Activated CD4-positive, alpha-beta T cell treated with anti-CD3 and anti-CD28 coated beads for 36 hours (primary cell): Measurements from ENCODE around the gene OR52E2. TPM values are rescaled to one million over a fixed set of nuclear protein-coding genes. Genes with fewer than 3 reads are reported as not detected.

Experiments used
- ATAC-seq: fragments of 200-7000 bp; cut with Tn5 transposase; one replicate; pipeline ENCODE4 v1.10.0; 2021; ENCODE audit warnings: mild to moderate bottlenecking, moderate library complexity
- CTCF ChIA-PET: fragments of 350-600 bp; sonication (Branson Sonifier 250); formaldehyde crosslinking; loops from one replicate; lab custom pipeline; 2021; ENCODE audit warnings: antibody characterized with exemption; lab: Charles Lee
- POLR2A ChIA-PET: fragments of 350-600 bp; sonication (Branson Sonifier 250); formaldehyde crosslinking; loops from one replicate; lab custom pipeline; 2021; ENCODE audit warnings: antibody characterized with exemption, inconsistent platforms; lab: Charles Lee
- DNase-seq: peaks from one replicate; pipeline ENCODE4 v3.0.0-alpha.2; 2020
- H3K27ac Mint-ChIP-seq: one replicate; pipeline ENCODE4 v1.8.0; 2021; ENCODE audit warnings: mixed read lengths
- H3K27me3 Mint-ChIP-seq: one replicate; pipeline ENCODE4 v1.8.0; 2021; ENCODE audit warnings: mixed read lengths
- H3K36me3 Mint-ChIP-seq: one replicate; pipeline ENCODE4 v1.8.0; 2021; ENCODE audit warnings: low read depth, mixed read lengths
- H3K4me1 Mint-ChIP-seq: one replicate; pipeline ENCODE4 v1.8.0; 2021; ENCODE audit warnings: mixed read lengths
- H3K4me3 Mint-ChIP-seq: one replicate; pipeline ENCODE4 v1.8.0; 2021; ENCODE audit warnings: mild to moderate bottlenecking, moderate library complexity, mixed read lengths
- H3K9me3 Mint-ChIP-seq: one replicate; pipeline ENCODE4 v1.8.0; 2021; ENCODE audit warnings: low read depth, mixed read lengths
- intact Hi-C, 2 experiments: fragments of 100-400 bp; cut with DNase I in 1 of 2; cut with micrococcal nuclease in 1 of 2; formaldehyde crosslinking; loops; one replicate each; pipeline versions ENCODE4 v1.14.2 to v1.15.1; 2022 to 2024; cut with DNase I, micrococcal nuclease
- total RNA-seq, 2 experiments: library from RNA; stranded (reverse); gene quantifications; one replicate each; pipeline ENCODE4 v1.2.3, GENCODE V29; 2021

Gene OR52E2
- not detected for total RNA-seq

DNA sequence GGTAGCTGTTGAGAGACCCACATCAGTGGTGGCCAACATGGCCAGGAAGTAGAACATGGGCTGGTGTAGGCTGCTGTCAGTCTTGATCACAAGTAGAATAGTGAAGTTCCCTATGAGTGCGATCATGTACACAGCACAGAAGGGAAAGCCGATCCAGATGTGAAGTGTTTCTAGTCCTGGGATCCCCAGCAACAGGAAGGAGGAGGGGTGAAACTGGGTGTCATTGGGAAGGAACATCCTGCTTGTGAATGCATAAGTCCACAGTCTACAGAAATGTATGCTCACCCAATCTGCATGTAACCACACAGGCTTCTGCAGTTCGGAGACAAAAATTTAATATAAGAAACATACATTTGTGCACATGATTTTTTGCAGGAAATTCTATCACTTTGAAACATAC is at the start of gene OR52E2:
OR52E2 (minus strand) TSS at position 237 of the 400 bp plus-strand sequence; CDS start at position 237, 0 bp downstream.
- CTCF ChIA-PET: no interaction called here
- peaks cover 8% of the 10 kb centered on the region for H3K27me3 Mint-ChIP-seq
- H3K27ac Mint-ChIP-seq: no peak within 1 kb of the TSS
- ATAC-seq: no peak
- H3K36me3 Mint-ChIP-seq: no peaks in the 10 kb centered on the region
- no peak within 1 kb of the TSS for H3K4me3 Mint-ChIP-seq
- intact Hi-C loops: no loop called here
- POLR2A ChIA-PET: no interaction called here
- no peaks in the 10 kb centered on the region for H3K4me1 Mint-ChIP-seq
- no peak for DNase-seq
- no peaks in the 10 kb centered on the region for H3K9me3 Mint-ChIP-seq

DNA sequence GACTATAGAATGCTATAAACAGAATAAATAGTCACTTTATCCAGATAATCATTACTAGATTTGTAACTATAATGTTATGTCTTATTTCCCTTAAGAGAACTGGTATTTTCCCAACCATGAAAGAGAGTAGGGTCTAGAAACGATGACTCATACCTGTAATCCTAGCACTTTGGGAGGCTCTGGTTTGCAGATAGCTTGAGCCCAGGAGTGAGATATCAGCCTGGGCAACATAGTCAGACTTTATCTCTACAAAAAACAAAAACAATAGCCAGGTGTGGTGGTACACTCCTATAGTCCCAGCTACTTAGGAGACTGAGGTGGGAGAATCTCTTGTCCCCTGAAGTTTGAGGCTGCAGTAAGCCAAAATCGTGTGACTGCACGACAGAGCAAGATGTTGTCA is 47.9 kb upstream of the OR52E2 start:
- ATAC-seq: no peak
- POLR2A ChIA-PET: no interaction called here
- peaks cover 3% of the 10 kb centered on the region for H3K27me3 Mint-ChIP-seq

DNA sequence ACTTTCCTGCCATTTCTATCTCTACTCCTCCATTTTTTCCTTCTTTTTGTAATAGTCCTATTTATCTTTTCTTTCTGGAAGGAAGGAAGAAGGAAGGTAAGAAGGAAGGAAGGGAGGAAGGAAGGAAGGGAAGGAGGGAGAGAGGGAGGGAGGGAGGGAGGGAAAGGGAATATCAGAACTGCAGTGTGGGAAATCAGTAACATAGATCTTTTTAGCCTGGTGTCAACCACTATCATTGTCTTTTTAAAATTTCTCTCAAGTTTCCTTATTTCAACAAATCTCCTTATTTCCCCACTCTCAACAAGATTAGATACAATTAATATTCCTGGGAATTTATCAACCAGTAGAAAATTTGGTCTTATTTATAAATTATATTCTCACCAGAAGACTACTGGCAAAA is 43.6 kb upstream of the OR52E2 start:
- no peak overlapping the region for H3K27ac Mint-ChIP-seq
- H3K4me1 Mint-ChIP-seq: no peaks in the 10 kb centered on the region
- no peaks in the 10 kb centered on the region for H3K9me3 Mint-ChIP-seq
- no peak overlapping the region for H3K4me3 Mint-ChIP-seq
- intact Hi-C loops: no loop called here
- H3K36me3 Mint-ChIP-seq: no peaks in the 10 kb centered on the region
- CTCF ChIA-PET: interaction anchor here (1.2 kb wide), 1 partner anchor 22 kb away, joined by 3 read pairs; no protein-coding TSS in a partner anchor
- no peak for DNase-seq
- ATAC-seq: no peak
- POLR2A ChIA-PET: no interaction called here
- peaks cover 6% of the 10 kb centered on the region for H3K27me3 Mint-ChIP-seq

More for the DNA sequence above, 47.9 kb upstream of the OR52E2 start:
- H3K36me3 Mint-ChIP-seq: no peaks in the 10 kb centered on the region
- no peaks in the 10 kb centered on the region for H3K9me3 Mint-ChIP-seq
- no peak for DNase-seq
- CTCF ChIA-PET: no interaction called here
- no peak overlapping the region for H3K4me3 Mint-ChIP-seq
- H3K4me1 Mint-ChIP-seq: no peaks in the 10 kb centered on the region
- H3K27ac Mint-ChIP-seq: no peak overlapping the region
- intact Hi-C loops: no loop called here

DNA sequence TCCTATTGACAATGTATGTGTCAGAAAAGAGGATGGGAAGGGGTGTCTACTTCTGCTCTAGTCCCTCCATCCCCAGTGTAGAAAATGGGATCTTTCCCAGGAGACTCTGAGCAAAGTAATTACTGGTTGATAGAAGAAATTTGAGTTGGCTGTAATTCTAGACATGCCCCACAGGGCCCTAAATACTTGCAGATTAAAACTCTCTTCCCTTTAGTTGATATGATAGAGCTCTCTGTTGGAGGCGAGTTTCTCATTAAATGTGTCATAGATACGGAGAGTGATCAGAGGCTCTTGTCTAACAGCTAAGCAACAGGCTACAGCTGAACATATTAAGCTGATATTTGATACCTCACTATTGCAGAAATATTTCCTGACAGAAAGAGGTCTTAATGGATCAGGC is 42.8 kb upstream of the OR52E2 start:
- Mint-ChIP-seq H3K27ac (no peak overlapping the region), H3K9me3 (no peaks in the 10 kb centered on the region), H3K4me1 (no peaks in the 10 kb centered on the region), H3K36me3 (no peaks in the 10 kb centered on the region), H3K4me3 (no peak overlapping the region), H3K27me3 (peaks cover 4% of the 10 kb centered on the region)
- DNase-seq (no peak), ATAC-seq (no peak)
- CTCF ChIA-PET: no interaction called here
- POLR2A ChIA-PET: no interaction called here
- intact Hi-C loops: no loop called here

DNA sequence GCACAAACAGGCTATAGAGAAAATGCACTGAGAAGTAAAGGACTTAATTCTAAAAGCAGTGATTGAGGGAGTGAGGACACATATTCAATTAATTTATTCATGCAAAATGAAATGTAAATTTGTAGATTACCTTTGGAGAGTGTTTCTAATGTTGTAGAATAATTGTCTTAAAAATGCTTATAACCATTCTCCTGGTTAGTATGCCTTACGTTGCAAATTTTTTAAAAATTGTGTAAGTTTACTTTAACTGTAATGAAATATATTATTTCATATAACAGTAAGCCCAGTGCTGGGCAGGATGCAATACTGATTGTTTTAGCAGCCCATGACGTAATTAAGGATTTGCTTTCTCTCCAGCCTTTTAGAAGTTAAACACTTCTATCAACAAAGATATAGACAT is 36.6 kb upstream of the OR52E2 start:
- no peaks in the 10 kb centered on the region for H3K36me3 Mint-ChIP-seq
- ATAC-seq (no peak), DNase-seq (no peak)
- POLR2A ChIA-PET: no interaction called here
- no peak overlapping the region for H3K4me3 Mint-ChIP-seq
- CTCF ChIA-PET: no interaction called here
- H3K27ac Mint-ChIP-seq: no peak overlapping the region
- no peaks in the 10 kb centered on the region for H3K9me3 Mint-ChIP-seq
- peaks cover 7% of the 10 kb centered on the region for H3K27me3 Mint-ChIP-seq
- H3K4me1 Mint-ChIP-seq: no peaks in the 10 kb centered on the region
- intact Hi-C loops: no loop called here

DNA sequence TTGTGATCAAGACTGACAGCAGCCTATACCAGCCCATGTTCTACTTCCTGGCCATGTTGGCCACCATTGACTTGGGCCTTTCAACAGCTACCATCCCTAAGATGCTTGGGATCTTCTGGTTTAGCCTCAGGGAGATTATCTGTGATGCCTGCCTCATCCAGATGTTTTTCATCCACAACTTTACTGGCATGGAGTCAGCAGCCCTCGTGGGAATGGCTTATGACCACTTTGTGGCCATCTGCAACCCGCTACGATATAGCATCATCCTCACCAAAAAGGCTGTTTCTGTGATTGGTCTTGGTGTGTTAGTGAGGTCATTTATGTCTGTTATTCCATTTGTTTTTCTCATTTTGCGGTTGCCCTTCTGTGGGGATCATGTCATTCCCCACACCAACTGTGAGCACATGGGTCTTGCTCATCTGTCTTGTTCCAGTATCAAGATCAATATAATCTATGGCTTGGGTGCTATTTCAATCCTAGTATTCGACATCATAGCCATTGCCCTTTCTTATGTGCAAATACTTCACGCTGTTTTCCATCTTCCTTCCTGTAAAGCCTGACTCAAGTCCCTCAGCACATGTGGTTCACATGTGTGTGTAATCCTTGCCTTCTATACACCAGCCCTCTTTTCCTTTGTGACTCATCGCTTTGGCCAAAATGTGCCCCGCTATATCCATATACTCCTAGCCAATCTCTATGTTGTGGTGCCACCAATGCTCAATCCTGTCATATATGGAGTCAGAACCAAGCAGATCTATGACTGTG is 33.6 kb upstream of the OR52E2 start:
- H3K36me3 Mint-ChIP-seq: no peaks in the 10 kb centered on the region
- no peak overlapping the region for H3K4me3 Mint-ChIP-seq
- no peaks in the 10 kb centered on the region for H3K9me3 Mint-ChIP-seq
- H3K4me1 Mint-ChIP-seq: no peaks in the 10 kb centered on the region
- no peak overlapping the region for H3K27ac Mint-ChIP-seq
- DNase-seq (no peak), ATAC-seq (no peak)
- POLR2A ChIA-PET: no interaction called here
- CTCF ChIA-PET: no interaction called here
- peaks cover 8% of the 10 kb centered on the region for H3K27me3 Mint-ChIP-seq
- intact Hi-C loops: no loop called here

DNA sequence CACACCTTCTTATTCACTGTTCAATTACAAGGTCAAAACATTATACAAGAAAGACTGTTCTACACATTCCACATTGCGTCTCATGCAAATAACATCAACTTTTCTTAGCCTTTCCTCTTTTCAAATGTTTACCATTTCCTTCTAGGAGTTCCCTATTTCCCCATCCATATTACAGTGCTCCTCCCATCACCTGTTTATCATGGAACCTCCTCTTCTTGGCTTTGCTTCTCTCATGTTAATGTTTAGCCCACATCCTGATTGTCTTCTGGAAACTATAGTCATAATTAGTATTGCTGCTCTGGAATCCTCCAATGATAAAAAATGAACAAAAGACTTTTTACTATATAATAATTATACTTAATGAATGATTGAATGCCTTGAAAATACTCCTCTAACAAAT is 31.2 kb upstream of the OR52E2 start:
- H3K4me3 Mint-ChIP-seq: no peak overlapping the region
- no peaks in the 10 kb centered on the region for H3K4me1 Mint-ChIP-seq
- H3K27ac Mint-ChIP-seq: no peak overlapping the region
- ChIA-PET CTCF (no interaction called here), POLR2A (no interaction called here)
- no peak for DNase-seq
- no peak for ATAC-seq
- H3K9me3 Mint-ChIP-seq: no peaks in the 10 kb centered on the region
- peaks cover 8% of the 10 kb centered on the region for H3K27me3 Mint-ChIP-seq
- intact Hi-C loops: no loop called here
- no peaks in the 10 kb centered on the region for H3K36me3 Mint-ChIP-seq

DNA sequence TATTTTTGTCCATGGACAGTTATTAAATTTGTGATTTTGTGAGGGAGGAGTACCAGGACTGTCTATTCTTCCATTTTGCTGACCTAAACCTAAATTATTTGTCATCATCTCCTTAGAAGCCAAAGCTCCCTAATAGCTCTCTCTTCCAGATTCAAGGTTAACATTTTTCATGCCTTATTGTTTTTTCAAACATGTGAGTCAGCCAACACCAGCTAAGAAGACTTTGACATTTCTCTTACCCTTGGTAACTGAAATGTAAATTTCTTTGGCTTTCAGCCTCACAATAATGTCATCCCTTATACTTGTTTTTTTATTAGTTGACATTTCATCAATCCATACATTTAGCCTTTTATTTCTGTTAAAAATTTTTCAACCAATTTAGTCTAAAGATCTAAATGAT is 29.1 kb upstream of the OR52E2 start:
- Mint-ChIP-seq H3K36me3 (no peaks in the 10 kb centered on the region), H3K9me3 (no peaks in the 10 kb centered on the region), H3K27me3 (peaks cover 8% of the 10 kb centered on the region), H3K4me1 (no peaks in the 10 kb centered on the region), H3K4me3 (no peak overlapping the region), H3K27ac (no peak overlapping the region)
- POLR2A ChIA-PET: interaction anchor here (0.8 kb wide), 1 partner anchor 701 kb away, joined by 4 read pairs; no protein-coding TSS in a partner anchor
- DNase-seq: no peak
- CTCF ChIA-PET: no interaction called here
- intact Hi-C loops: no loop called here
- no peak for ATAC-seq

DNA sequence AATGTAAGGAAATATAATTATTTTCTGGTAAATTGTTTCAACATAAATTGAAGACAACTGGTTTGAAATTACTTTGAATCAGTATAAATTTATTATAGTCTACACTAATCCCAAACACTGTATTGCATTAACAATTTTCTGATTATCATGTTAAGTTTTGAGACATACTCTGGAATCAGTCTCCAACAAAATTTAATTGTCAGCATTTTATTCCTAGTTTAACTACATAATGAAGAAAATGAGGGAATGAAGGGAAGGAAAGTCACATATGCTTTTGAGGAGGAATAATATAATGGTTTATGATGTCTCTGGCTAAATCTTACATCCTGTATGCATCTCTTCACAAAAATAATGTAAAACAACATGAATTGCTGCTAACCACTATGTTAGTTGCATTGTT is 24.2 kb upstream of the OR52E2 start:
- ChIA-PET POLR2A (no interaction called here), CTCF (no interaction called here)
- no peaks in the 10 kb centered on the region for H3K27me3 Mint-ChIP-seq
- H3K27ac Mint-ChIP-seq: no peak overlapping the region
- intact Hi-C loops: no loop called here
- H3K4me1 Mint-ChIP-seq: no peaks in the 10 kb centered on the region
- no peak for ATAC-seq
- no peaks in the 10 kb centered on the region for H3K9me3 Mint-ChIP-seq
- no peaks in the 10 kb centered on the region for H3K36me3 Mint-ChIP-seq
- H3K4me3 Mint-ChIP-seq: no peak overlapping the region
- DNase-seq: no peak

DNA sequence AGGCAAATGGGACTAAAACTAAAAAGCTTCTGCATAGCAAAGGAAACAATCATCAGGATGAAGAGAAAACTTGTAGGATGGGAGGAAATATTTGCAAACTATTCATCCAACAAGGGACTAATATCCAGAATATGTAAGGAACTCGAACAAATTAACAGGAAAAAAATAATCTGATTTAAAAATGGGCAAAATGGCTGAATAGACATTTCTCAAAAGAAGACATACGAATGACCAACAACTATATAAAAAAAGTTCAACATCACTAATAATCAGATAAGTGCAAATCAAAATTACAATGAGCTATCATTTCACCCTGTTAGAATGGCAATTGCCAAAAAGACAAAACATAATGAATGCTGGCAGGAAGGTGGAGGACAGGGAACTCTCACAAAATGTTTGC is 22.0 kb upstream of the OR52E2 start:
- Mint-ChIP-seq H3K27me3 (no peaks in the 10 kb centered on the region), H3K4me1 (no peaks in the 10 kb centered on the region), H3K4me3 (no peak overlapping the region), H3K9me3 (no peaks in the 10 kb centered on the region), H3K36me3 (no peaks in the 10 kb centered on the region), H3K27ac (no peak overlapping the region)
- no peak for ATAC-seq
- DNase-seq: no peak
- POLR2A ChIA-PET: no interaction called here
- intact Hi-C loops: no loop called here
- CTCF ChIA-PET: no interaction called here

DNA sequence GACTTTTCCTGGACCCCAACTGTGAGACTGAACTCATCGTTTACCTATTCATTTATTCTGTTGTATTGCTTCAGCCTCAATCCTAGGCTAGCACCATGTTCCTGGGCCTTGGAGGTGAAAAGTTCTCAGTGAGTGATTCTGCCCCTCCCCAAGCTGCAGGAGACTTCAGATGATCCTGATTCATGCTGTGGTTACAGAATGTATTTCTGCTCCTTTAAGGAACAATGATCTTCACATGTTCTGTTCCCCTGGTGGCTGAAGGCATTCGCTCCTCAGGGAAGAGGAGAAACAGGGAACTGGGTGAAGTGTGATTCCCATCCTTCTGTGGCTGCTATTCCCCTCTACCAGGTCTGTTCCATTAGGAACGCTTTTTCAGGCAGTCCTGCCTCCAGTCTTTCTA is 12.4 kb upstream of the OR52E2 start:
- no peak overlapping the region for H3K27ac Mint-ChIP-seq
- no peak overlapping the region for H3K4me3 Mint-ChIP-seq
- H3K36me3 Mint-ChIP-seq: no peaks in the 10 kb centered on the region
- ChIA-PET CTCF (no interaction called here), POLR2A (no interaction called here)
- DNase-seq (no peak), ATAC-seq (no peak)
- intact Hi-C loops: no loop called here
- H3K4me1 Mint-ChIP-seq: no peaks in the 10 kb centered on the region
- no peaks in the 10 kb centered on the region for H3K9me3 Mint-ChIP-seq
- H3K27me3 Mint-ChIP-seq: peaks cover 4% of the 10 kb centered on the region

DNA sequence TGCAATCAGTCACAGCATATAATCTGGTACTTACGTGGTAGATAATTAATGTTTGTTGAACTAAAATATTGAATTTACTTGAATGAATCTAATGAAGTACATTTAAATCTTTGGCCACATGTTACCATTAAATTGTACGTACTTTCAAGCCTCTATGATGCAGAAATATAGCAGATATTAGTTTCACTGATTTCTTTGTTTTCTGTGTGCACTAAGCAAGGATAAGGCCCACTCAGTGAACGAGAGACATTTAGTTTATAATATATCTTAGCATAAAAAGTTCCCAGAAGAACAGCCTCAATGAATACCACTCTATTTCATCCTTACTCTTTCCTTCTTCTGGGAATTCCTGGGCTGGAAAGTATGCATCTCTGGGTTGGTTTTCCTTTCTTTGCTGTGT is 9.8 kb upstream of the OR52E2 start, which contains the start of gene OR52E1:
OR52E1 (plus strand) TSS at position 301 of the 400 bp plus-strand sequence.
- no peak for ATAC-seq
- Mint-ChIP-seq H3K4me3 (no peak within 1 kb of the TSS), H3K4me1 (no peaks in the 10 kb centered on the region), H3K9me3 (no peaks in the 10 kb centered on the region), H3K36me3 (no peaks in the 10 kb centered on the region), H3K27ac (no peak within 1 kb of the TSS), H3K27me3 (peaks cover 2% of the 10 kb centered on the region)
- ChIA-PET POLR2A (no interaction called here), CTCF (no interaction called here)
- intact Hi-C loops: no loop called here
- no peak for DNase-seq
